ENCODE data around the gene MMP25.
A peak's percentile ranks its signal among the peaks of the same experiment; 100 is the strongest.

Gene MMP25

DNA sequence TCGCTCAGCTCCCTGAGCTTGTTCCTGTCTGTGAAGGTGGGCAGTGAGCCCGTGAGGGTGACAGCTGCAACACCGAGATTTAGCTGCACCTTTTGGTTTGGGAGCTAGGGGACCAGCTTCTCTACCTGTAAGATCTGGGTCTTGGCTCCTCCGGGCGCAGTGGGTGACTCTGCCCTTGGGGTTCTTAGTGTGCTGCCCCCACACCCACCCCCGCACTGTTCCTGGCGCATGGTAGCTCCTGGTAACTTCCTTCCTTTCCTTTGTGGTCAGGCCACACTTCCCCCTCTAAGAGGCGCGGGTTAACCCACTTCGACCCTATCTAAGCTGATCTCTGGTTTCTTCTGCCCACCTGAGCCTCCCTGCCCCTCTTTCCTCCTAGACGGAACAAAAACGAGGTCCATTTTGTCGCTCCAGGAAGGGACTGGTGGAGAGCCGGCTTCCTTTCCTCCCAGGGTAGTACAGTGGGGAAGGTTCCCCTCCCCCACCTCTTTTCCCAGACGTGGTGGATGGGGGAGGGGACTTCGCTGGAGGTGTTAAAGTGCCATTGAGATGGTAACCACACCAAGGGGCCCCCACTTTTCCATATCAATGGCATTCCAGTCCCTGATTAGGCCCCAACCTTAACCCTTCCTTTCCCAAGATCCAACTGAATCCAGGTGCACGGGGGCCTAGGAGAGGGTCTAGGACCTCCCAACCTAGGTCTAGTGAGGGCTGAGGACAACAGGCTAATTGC, 38.2 kb upstream of the MMP25 start:
- no peak overlapping the region for H3K9ac ChIP-seq
- H3K27me3 ChIP-seq (ENCODE audit: control insufficient read depth, insufficient read depth, low read length) = no peaks in the 10 kb centered on the region
- H3K79me2 ChIP-seq = peaks cover 5% of the 10 kb centered on the region
- H3K4me1 ChIP-seq = peaks cover 40% of the 10 kb centered on the region
- H3K4me2 ChIP-seq (ENCODE audit: low read length) = no peak overlapping the region
- no peaks in the 10 kb centered on the region for H3K36me3 ChIP-seq (ENCODE audit: control insufficient read depth, insufficient read depth, low read length)
- no peak overlapping the region for H2AFZ ChIP-seq
- no peak overlapping the region for H3K27ac ChIP-seq
- TF ChIP-seq CTCF (IDR thresholded peaks at IDR 0.05) = no peak
- no peaks in the 10 kb centered on the region for H3K9me3 ChIP-seq (ENCODE audit: control insufficient read depth, low read length)
- no peak overlapping the region for H3K4me3 ChIP-seq (ENCODE audit: low read depth, low read length)

DNA sequence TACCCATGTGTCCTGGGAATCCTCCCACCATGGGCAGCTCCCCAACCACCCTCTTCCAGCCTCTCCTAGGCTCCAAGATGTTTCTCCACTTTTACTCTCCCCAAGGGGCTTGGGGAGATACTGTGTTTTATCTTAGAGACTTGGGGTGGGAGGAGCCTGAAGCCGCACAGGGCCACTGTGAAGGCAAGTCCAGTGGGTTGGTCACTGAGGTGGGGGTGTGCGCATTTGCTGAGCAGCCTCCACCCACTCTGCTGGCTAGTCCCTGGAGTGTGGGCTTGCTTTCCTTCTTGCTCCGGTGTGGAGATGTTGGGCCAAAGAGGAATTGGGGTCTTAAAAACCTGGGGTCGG, 37.7 kb upstream of the MMP25 start:
- no peak for TF ChIP-seq CTCF (IDR thresholded peaks at IDR 0.05)
- Histone ChIP-seq H3K9me3 (ENCODE audit: control insufficient read depth, low read length) (no peaks in the 10 kb centered on the region), H3K27me3 (ENCODE audit: control insufficient read depth, insufficient read depth, low read length) (no peaks in the 10 kb centered on the region), H3K36me3 (ENCODE audit: control insufficient read depth, insufficient read depth, low read length) (no peaks in the 10 kb centered on the region), H2AFZ (no peak overlapping the region), H3K4me1 (peaks cover 46% of the 10 kb centered on the region), H3K9ac (no peak overlapping the region), H3K27ac (peak overlapping the region; percentile 98), H3K79me2 (peaks cover 5% of the 10 kb centered on the region), H3K4me2 (ENCODE audit: low read length) (no peak overlapping the region), H3K4me3 (ENCODE audit: low read depth, low read length) (no peak overlapping the region)

GRCh38 chr16:3009568-3010390, 36.6 kb upstream of the MMP25 start:
- H3K9me3 ChIP-seq (ENCODE audit: control insufficient read depth, low read length) = no peaks in the 10 kb centered on the region
- H3K27me3 ChIP-seq (ENCODE audit: control insufficient read depth, insufficient read depth, low read length) = no peaks in the 10 kb centered on the region
- no peak for TF ChIP-seq CTCF (IDR thresholded peaks at IDR 0.05)
- H3K4me2 ChIP-seq (ENCODE audit: low read length) = peak overlapping the region; percentile 71
- peak overlapping the region; percentile 98 for H3K27ac ChIP-seq
- H3K36me3 ChIP-seq (ENCODE audit: control insufficient read depth, insufficient read depth, low read length) = no peaks in the 10 kb centered on the region
- no peak overlapping the region for H3K9ac ChIP-seq
- H2AFZ ChIP-seq = peak overlapping the region; percentile 93
- peaks cover 5% of the 10 kb centered on the region for H3K79me2 ChIP-seq
- H3K4me3 ChIP-seq (ENCODE audit: low read depth, low read length) = peak overlapping the region; percentile 35
- peaks cover 46% of the 10 kb centered on the region for H3K4me1 ChIP-seq

- TF ChIP-seq CTCF (IDR thresholded peaks at IDR 0.05) = no peak
- peak overlapping the region; percentile 98 for H3K27ac ChIP-seq
Observed at GRCh38 chr16:3010510-3010909, 35.9 kb upstream of the MMP25 start.

More at GRCh38 chr16:3010510-3010909, 35.9 kb upstream of the MMP25 start:
- Histone ChIP-seq H3K27me3 (ENCODE audit: control insufficient read depth, insufficient read depth, low read length) (no peaks in the 10 kb centered on the region), H3K9ac (no peak overlapping the region), H2AFZ (peak overlapping the region; percentile 93), H3K9me3 (ENCODE audit: control insufficient read depth, low read length) (no peaks in the 10 kb centered on the region), H3K36me3 (ENCODE audit: control insufficient read depth, insufficient read depth, low read length) (no peaks in the 10 kb centered on the region), H3K4me2 (ENCODE audit: low read length) (peak overlapping the region; percentile 71), H3K4me1 (peaks cover 46% of the 10 kb centered on the region), H3K4me3 (ENCODE audit: low read depth, low read length) (no peak overlapping the region), H3K79me2 (peaks cover 5% of the 10 kb centered on the region)
